Keratinocyte (primary cell): ENCODE data around the gene CLEC19A.

Source experiments
- CTCF ChIP-seq, 3 experiments: IDR thresholded peaks in 1 of 3; conservative IDR thresholded peaks in 1 of 3; optimal IDR thresholded peaks in 1 of 3; 2 replicates in 2 of 3; 3 replicates in 1 of 3; pipeline versions ENCODE3 to v1.5.1; 2011; ENCODE audit warnings: low read length in 3 of 3, mild to moderate bottlenecking in 3 of 3, moderate library complexity in 2 of 3, control low read depth in 1 of 3, inconsistent platforms in 1 of 3; ENCODE audit not compliant: insufficient read depth in 2 of 3; ENCODE audit errors: extremely low read depth in 1 of 3
- EZH2 ChIP-seq: IDR thresholded peaks from one replicate; pipeline ENCODE4 v1.6.1; 2012; ENCODE audit warnings: inconsistent platforms, mild to moderate bottlenecking, low read length, moderate library complexity

DNA sequence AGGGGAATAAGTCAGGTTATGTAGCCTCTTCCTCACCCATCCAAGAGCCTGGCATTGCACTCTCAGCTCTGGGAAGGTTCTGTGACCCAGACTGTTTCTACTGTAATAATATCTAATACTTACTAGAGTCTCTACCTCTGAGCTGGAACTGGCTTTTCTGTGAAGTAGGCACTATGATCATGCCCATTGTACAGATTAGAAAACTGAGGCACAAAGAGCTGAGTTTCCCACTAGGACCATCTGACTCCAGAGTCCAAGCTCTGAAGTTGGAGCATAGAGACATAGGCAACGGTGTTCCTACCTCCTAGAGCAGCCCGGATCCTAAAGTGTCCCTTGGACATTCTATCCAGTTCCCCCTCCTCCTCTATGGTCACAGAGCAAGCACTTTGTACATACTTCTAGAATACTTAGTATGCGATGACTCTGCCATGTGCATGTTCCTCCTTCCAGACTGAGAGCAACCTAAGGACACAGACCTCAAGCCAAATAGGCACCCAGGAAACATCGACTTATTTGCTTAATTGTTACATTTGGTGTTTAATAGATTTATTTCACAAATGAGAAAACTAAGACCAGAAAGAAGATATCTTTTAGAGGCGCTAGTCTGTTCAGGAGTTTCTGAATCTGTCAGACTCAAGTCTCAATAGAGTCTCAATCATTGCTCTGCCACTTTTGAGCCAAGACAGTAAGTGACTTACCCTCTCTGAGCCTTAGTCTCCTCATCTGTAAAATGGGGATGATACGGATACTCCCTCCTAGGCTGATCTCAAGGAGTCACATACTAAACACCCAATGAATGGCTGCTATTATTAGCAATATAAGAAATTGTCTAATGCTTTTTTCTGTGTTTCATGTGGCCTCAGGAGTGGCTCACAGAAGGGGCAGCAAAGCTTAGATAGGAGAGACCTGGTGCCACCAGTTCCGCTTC, 3.6 kb downstream of the CLEC19A start:
- TF ChIP-seq EZH2: no peak
- no peak for TF ChIP-seq CTCF (optimal IDR thresholded peaks at IDR 0.05 in 1 of 3, IDR thresholded peaks at IDR 0.05 in 1 of 3, conservative IDR thresholded peaks at IDR 0.05 in 1 of 3; ENCODE audit: extremely low read depth in 1 of 3, insufficient read depth in 2 of 3, low read length in 3 of 3)
